Measurements from ENCODE around the gene NEMP1.

GRCh38 chr12:57123813-57124212 is 45.2 kb upstream of the NEMP1 start:
- TF ChIP-seq CTCF (conservative IDR thresholded peaks at IDR 0.05) (no peak), EZH2 (IDR thresholded peaks at IDR 0.05; ENCODE audit: low read depth) (no peak)

Data from PC-9 (cell line).